IMR-90 (cell line): ENCODE results near the gene GLDC. TPM values are rescaled to one million over a fixed set of nuclear protein-coding genes. Genes with fewer than 3 reads are reported as not detected.

Source experiments
- ATAC-seq: fragments of 200-7000 bp; cut with Tn5 transposase; 2 replicates; pipeline ENCODE4 v1.9.1; 2020; ENCODE audit warnings: low read depth, mild to moderate bottlenecking, moderate library complexity
- BruUV-seq: library from RNA; stranded (reverse); fragments of 400-500 nt; replicated peaks from 2 replicates; lab custom pipeline; 2021; lab: Mats Ljungman, UMichigan
- CTCF ChIA-PET: fragments of 300-600 bp; formaldehyde crosslinking; extraction: SDS; loops from one replicate; lab custom pipeline; 2021; ENCODE audit warnings: antibody characterized with exemption; lab: Yijun Ruan, JAX
- POLR2A ChIA-PET: fragments of 300-600 bp; sonication (Branson Sonifier 250); formaldehyde crosslinking; loops from one replicate; lab custom pipeline; 2022; ENCODE audit warnings: antibody characterized with exemption; ENCODE audit not compliant: unreplicated experiment; lab: Charles Lee
- DNase-seq: peaks from one replicate; pipeline ENCODE4 v3.0.0; 2013
- H2AFZ ChIP-seq: replicated peaks from 2 replicates; pipeline ENCODE3; 2013; ENCODE audit warnings: low read length, mild to moderate bottlenecking; ENCODE audit not compliant: poor library complexity
- H2AK5ac ChIP-seq: 2 replicates; pipeline ENCODE4 v1.6.1; 2013; ENCODE audit warnings: low read depth, low read length, inconsistent platforms
- H2AK9ac ChIP-seq: replicated peaks from 2 replicates; pipeline ENCODE3; 2013; ENCODE audit warnings: mild to moderate bottlenecking, low read depth, low read length, moderate library complexity; ENCODE audit not compliant: poor library complexity
- H2BK120ac ChIP-seq: 2 replicates; pipeline ENCODE4 v1.6.1; 2013; ENCODE audit warnings: low read depth, low read length, inconsistent platforms
- H2BK15ac ChIP-seq: 3 replicates; pipeline ENCODE4 v1.6.1; 2013; ENCODE audit warnings: low read depth, low read length, inconsistent platforms
- H2BK20ac ChIP-seq: 2 replicates; pipeline ENCODE4 v1.6.1; 2013; ENCODE audit warnings: low read depth, mild to moderate bottlenecking, inconsistent platforms, low read length, moderate library complexity
- H2BK5ac ChIP-seq: 2 replicates; pipeline ENCODE4 v1.6.1; 2013; ENCODE audit warnings: mild to moderate bottlenecking, low read depth, low read length, inconsistent platforms; ENCODE audit not compliant: poor library complexity, severe bottlenecking
- H3K14ac ChIP-seq: replicated peaks from 2 replicates; pipeline ENCODE4 v1.6.1; 2013; ENCODE audit warnings: low read depth, low read length, inconsistent platforms
- H3K18ac ChIP-seq: 2 replicates; pipeline ENCODE4 v1.6.1; 2013; ENCODE audit warnings: low read depth, low read length, control low read depth
- H3K23ac ChIP-seq: 2 replicates; pipeline ENCODE4 v1.6.1; 2013; ENCODE audit warnings: low read depth, low read length, inconsistent platforms
- H3K27ac ChIP-seq: 2 replicates; pipeline ENCODE4 v1.5.1; 2013; ENCODE audit warnings: mild to moderate bottlenecking, control low read depth, low read length; ENCODE audit not compliant: insufficient read depth
- H3K27me3 ChIP-seq: 2 replicates; pipeline ENCODE4 v1.6.1; 2013; ENCODE audit warnings: low read length; ENCODE audit not compliant: control insufficient read depth, insufficient read depth
- H3K36me3 ChIP-seq: 2 replicates; pipeline ENCODE4 v1.6.1; 2013; ENCODE audit warnings: low read length, mixed read lengths; ENCODE audit not compliant: control insufficient read depth, insufficient read depth
- H3K4ac ChIP-seq: 2 replicates; pipeline ENCODE4 v1.6.1; 2013; ENCODE audit warnings: low read depth, low read length, inconsistent platforms
- H3K4me1 ChIP-seq: 2 replicates; pipeline ENCODE4 v1.6.1; 2013; ENCODE audit warnings: low read length, mixed read lengths; ENCODE audit not compliant: control insufficient read depth, insufficient read depth
- H3K4me2 ChIP-seq: 2 replicates; pipeline ENCODE4 v1.6.1; 2013; ENCODE audit warnings: low read depth, mild to moderate bottlenecking, control low read depth, low read length, moderate library complexity
- H3K4me3 ChIP-seq: 2 replicates; pipeline ENCODE4 v1.5.1; 2013; ENCODE audit warnings: low read depth, mild to moderate bottlenecking, control low read depth, low read length, moderate library complexity; ENCODE audit not compliant: insufficient read depth
- H3K56ac ChIP-seq: 2 replicates; pipeline ENCODE4 v1.6.1; 2013; ENCODE audit warnings: low read length, inconsistent platforms; ENCODE audit not compliant: insufficient read depth; ENCODE audit errors: extremely low read depth
- H3K79me1 ChIP-seq, 2 experiments: 2 replicates each; pipeline ENCODE4 v1.6.1; 2013; ENCODE audit warnings: low read length in 2 of 2, inconsistent platforms in 1 of 2, low read depth in 1 of 2
- H3K9ac ChIP-seq: 2 replicates; pipeline ENCODE4 v1.6.1; 2013; ENCODE audit warnings: low read depth, low read length, control low read depth
- H3K9me1 ChIP-seq: 2 replicates; pipeline ENCODE4 v1.6.1; 2013; ENCODE audit warnings: low read length, inconsistent platforms; ENCODE audit not compliant: insufficient read depth
- H3K9me3 ChIP-seq: 2 replicates; pipeline ENCODE4 v1.6.1; 2013; ENCODE audit warnings: low read length; ENCODE audit not compliant: control insufficient read depth, insufficient read depth
- H4K20me1 ChIP-seq: 2 replicates; pipeline ENCODE4 v1.6.1; 2013; ENCODE audit warnings: low read length, inconsistent platforms; ENCODE audit not compliant: insufficient read depth
- H4K5ac ChIP-seq: 2 replicates; pipeline ENCODE4 v1.6.1; 2013; ENCODE audit warnings: mild to moderate bottlenecking, low read depth, low read length, control low read depth
- H4K8ac ChIP-seq, 2 experiments: 2 replicates each; pipeline ENCODE4 v1.6.1; 2013; ENCODE audit warnings: low read depth in 2 of 2, low read length in 2 of 2, control low read depth in 1 of 2, inconsistent platforms in 1 of 2
- H4K91ac ChIP-seq: 2 replicates; pipeline ENCODE4 v1.6.1; 2013; ENCODE audit warnings: low read depth, low read length, inconsistent platforms; ENCODE audit not compliant: insufficient read depth
- ELK1 ChIP-seq: fragments of 150-350 bp; IDR thresholded peaks from 2 replicates; pipeline ENCODE4 v1.6.1; 2016; ENCODE audit warnings: low read depth, mild to moderate bottlenecking, low read length, moderate library complexity, borderline replicate concordance
- FOS ChIP-seq: fragments of 150-350 bp; IDR thresholded peaks from 2 replicates; pipeline ENCODE4 v1.6.1; 2016; ENCODE audit warnings: low read depth, low read length
- NFE2L2 ChIP-seq: fragments of 150-350 bp; IDR thresholded peaks from 2 replicates; pipeline ENCODE4 v1.6.1; 2016; ENCODE audit warnings: low read depth, mild to moderate bottlenecking, low read length
- POLR2A ChIP-seq: IDR thresholded peaks from 2 replicates; pipeline ENCODE4 v1.6.1; 2012; ENCODE audit warnings: mild to moderate bottlenecking, low read depth, low read length
- RAD21 ChIP-seq: IDR thresholded peaks from 2 replicates; pipeline ENCODE4 v1.6.1; 2012; ENCODE audit warnings: low read length, improper control_type of control experiment
- RCOR1 ChIP-seq: IDR thresholded peaks from 2 replicates; pipeline ENCODE4 v1.6.1; 2012; ENCODE audit warnings: mild to moderate bottlenecking, low read length, improper control_type of control experiment; ENCODE audit not compliant: insufficient replicate concordance
- WGBS, 2 experiments: methylation state at CpG; one replicate each; pipeline versions ENCODE4 v1.1.5 to v1.1.7; 2013; ENCODE audit warnings: missing lambda C conversion rate in 2 of 2; ENCODE audit not compliant: insufficient read length in 1 of 2; ENCODE audit errors: extremely low coverage in 2 of 2; 5-methylcytosine and 5-hydroxymethylcytosine counted together
- dilution Hi-C: fragments of 300-500 bp; cut with HindIII; formaldehyde crosslinking; loops from one replicate; pipeline ENCODE4 v1.14.3; 2018; ENCODE audit warnings: low sequenced_read_pairs; ENCODE audit not compliant: unreplicated experiment
- in situ Hi-C: fragments of 300-500 bp; cut with MboI; formaldehyde crosslinking; loops from 3 replicates; pipeline ENCODE4 v1.14.3; 2019; ENCODE audit warnings: low sequenced_read_pairs, inconsistent platforms, mixed read lengths
- intact Hi-C: fragments of 100-400 bp; cut with micrococcal nuclease; formaldehyde crosslinking; loops from 2 replicates; pipeline ENCODE4 v1.10.0; 2022
- polyA plus RNA-seq, 3 experiments: library from polyadenylated mRNA; depleted of rRNA; stranded (reverse); fragments of >200 nt; gene quantifications; 2 replicates each; pipeline ENCODE4 v1.2.3, GENCODE V29; 2012; ENCODE audit warnings: low replicate concordance in 1 of 3
- total RNA-seq: library from RNA; depleted of rRNA; stranded (reverse); fragments of >200 nt; gene quantifications from 2 replicates; pipeline ENCODE4 v1.2.3, GENCODE V29; 2012

The GLDC gene
- total and polyA plus RNA-seq, 2 of the 4 experiments (the other 2 are of a cell fraction): 0.36 to 0.50 TPM

- BruUV-seq: no TSS peak
- Histone ChIP-seq H3K23ac (no peak overlapping the region), H2BK20ac (no peak overlapping the region), H3K79me1 (no peaks in the 10 kb centered on the region), H3K27me3 (peaks cover 2% of the 10 kb centered on the region; the same call in 1 of the 2 replicates), H3K18ac (no peak overlapping the region), H4K20me1 (no peaks in the 10 kb centered on the region), H3K27ac (no peak overlapping the region), H4K5ac (no peak overlapping the region), H2BK5ac (no peak overlapping the region), H3K4me1 (no peaks in the 10 kb centered on the region), H3K9me3 (no peaks in the 10 kb centered on the region), H3K9ac (no peak overlapping the region), H2AFZ (no peak overlapping the region), H2AK5ac (no peak overlapping the region), H2BK15ac (no peak overlapping the region), H3K4ac (no peak overlapping the region), H2BK120ac (no peak overlapping the region), H4K8ac (no peak overlapping the region), H3K9me1 (no peaks in the 10 kb centered on the region), H3K36me3 (no peaks in the 10 kb centered on the region), H3K4me2 (no peak overlapping the region), H2AK9ac (no peak overlapping the region), H3K14ac (no peak overlapping the region), H3K56ac (no peak overlapping the region), H3K4me3 (no peak overlapping the region), H4K91ac (no peak overlapping the region)
- in situ Hi-C loops: no loop called here
- ATAC-seq (no peak), DNase-seq (no peak)
- intact Hi-C loops: no loop called here
- CTCF ChIA-PET: no interaction called here
- no peak for TF ChIP-seq POLR2A
- TF ChIP-seq NFE2L2: no peak
- no peak for TF ChIP-seq RAD21
- TF ChIP-seq RCOR1: no peak
- no peak for TF ChIP-seq FOS
- no peak for TF ChIP-seq ELK1
- dilution Hi-C loops: no loop called here
- POLR2A ChIA-PET: no interaction called here
- WGBS, 2 experiments: no CpG with 5 or more reads among the region's 1 CpG
These were observed 20.1 kb upstream of the GLDC start for GRCh38 chr9:6665628-6666027.
